Posterior vena cava (tissue), 2 donors: ENCODE results near the gene ZNF223. TPM values are rescaled to one million over a fixed set of nuclear protein-coding genes. Genes with fewer than 3 reads are reported as not detected.

Experiments used
- DNase-seq: peaks from one replicate; pipeline ENCODE4 v3.0.0-alpha.2; 2020; ENCODE audit warnings: low spot score
- intact Hi-C, 2 donors: fragments of 100-400 bp; cut with DNase I; formaldehyde crosslinking; loops; one replicate each; pipeline versions ENCODE4 v1.14.1 to v1.14.2; 2022 to 2023
- total RNA-seq, 2 donors: library from RNA; stranded (reverse); fragmentation: NEBNext Ultra II Directional; extraction: Animal tissue kit (Norgen Biotek cat#: 25700); gene quantifications; one replicate each; pipeline ENCODE4 v1.2.1, GENCODE V29; 2021
- donor health status: DM: yes; HTN: yes; CAD: no.
- donor health status: DM: yes; HTN: yes; CAD: no.

ZNF223 gene
- total RNA-seq, 2 donors from 2014 or later, result 2.8 to 3.7 TPM

DNA sequence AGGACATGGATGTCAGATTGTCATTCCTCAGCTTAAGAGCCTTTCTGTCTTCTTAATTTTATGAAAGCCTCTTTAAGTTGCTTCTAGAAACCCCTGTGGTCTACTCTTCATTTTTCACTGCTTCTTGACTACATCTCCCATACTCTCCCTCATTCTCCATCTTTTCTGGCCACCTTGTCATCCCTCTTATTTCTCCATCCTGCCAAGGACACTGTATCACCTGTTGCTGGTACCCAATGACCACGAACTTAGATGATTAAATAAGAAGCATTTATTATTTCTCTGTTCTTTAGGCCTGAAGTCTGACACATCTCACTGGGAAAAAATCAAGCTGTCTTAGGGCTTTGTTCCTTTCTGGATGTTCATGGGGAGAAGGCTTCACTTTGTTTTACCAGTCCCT is 9.2 kb downstream of the ZNF223 start:
- intact Hi-C loops, result no loop called here
- DNase-seq, result no peak

DNA sequence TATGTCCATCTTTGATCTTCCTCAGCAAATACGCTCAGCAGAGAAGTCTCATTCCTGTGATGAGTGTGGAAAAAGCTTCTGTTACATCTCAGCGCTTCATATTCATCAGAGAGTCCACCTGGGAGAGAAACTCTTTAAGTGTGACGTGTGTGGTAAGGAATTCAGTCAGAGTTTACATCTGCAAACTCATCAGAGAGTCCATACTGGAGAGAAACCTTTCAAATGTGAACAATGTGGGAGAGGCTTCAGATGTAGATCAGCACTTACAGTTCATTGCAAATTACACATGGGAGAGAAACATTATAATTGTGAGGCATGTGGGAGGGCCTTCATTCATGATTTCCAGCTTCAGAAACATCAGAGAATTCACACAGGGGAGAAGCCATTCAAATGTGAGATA is 14.5 kb downstream of the ZNF223 start:
- intact Hi-C loops, result no loop called here
- no peak for DNase-seq

DNA sequence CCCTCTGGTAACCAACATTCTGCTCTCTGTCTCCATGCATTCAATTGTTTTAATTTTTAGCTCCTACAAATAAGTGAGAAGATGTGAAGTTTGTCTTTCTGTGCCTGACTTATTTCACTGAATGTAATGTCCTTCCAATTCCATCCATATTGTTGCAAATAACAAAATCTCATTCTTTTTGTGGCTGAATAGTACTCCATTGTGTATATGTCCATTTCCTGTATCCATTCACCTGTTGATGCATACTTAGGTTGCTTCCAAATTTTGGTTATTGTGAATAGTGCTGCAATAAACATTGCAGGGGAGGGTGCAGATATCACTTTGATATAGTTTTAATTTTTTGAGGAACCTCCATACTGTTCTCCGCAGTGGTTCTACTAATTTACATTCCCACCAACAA is 17.6 kb downstream of the ZNF223 start:
- intact Hi-C loops, result no loop called here
- no peak for DNase-seq

DNA sequence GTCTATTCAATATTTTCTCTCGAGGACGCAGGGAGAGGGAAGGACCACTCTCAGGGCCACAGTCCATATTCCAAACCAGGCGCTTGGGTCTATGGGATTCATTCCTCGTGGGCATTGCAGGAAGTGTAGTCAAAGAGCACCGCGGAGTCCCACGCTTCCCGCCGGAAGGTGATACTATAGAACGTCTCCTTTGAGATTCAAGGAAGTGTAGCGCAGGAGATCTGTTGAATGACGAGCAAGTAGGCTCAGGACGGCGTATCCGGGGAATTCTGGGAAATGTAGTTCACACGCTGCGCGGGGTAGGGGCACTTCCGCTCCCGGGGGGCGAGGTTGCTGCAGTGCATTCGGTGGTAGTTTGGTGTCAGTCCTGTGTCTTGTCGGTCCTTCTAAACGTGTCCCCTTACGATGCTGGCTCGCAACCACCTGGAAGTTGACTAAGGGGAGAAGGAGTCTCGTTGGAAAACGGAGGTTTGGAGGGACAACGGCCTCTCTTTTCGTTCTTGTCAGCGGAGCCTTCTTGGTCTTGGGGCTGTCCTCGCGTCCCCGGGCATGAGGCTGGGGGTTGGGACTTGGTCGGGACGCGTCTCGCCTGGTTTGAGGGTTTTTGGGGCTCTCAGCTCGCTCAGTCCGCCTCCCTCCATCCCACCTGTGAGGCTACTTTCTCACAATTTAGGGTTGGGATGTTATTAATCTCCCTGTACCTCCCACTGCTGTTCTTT is 20.1 kb downstream of the ZNF223 start, which contains the start of gene ZNF284:
TSS of gene ZNF284 (plus strand) at position 336 of the 719 bp plus-strand sequence. CDS start 4,231 bp downstream, outside the sequence.
- peak; percentile 88 for DNase-seq
- intact Hi-C loops, result no loop called here

DNA sequence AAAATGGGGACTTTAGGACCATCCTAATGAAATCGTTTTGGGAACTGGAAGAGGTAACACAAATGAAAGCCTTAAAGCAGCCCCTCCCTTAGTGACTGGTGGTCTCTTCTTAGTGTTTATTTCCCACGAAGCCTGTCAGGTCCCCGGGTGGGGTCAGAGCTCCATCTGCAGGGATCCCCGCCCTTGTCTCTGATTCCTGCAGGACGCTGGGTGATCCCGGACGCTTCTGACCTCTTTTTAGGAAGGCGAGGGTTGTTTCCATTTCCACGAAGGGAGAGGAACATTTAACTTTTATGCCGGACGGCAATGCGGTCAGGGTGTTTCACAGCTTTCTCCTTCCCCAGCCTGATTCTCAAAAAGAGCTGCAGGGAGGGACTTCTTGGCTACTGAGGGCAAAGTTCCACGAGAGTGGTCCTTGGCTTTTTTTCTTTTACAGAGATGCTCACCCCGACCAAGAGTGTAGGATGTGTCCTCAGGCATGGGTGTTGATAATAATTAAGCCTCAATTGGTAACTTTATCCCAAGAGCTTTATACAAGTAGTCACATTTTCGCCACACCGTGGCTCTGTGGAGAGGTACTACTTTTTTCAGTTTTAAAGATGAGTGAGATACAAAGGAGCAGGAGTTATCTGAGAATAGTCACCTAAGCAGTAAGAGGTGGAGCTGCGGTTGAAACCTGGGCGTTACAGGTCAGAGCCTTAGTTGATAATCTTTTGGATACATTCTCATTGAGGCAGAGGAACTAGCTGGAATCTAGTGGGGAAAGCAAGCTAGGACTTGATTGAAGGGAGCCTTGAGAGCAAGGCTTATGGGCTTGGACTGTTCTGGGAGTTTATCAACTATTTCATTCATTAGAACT is 20.9 kb downstream of the ZNF223 start:
- no peak for DNase-seq
- intact Hi-C loops, result no loop called here

DNA sequence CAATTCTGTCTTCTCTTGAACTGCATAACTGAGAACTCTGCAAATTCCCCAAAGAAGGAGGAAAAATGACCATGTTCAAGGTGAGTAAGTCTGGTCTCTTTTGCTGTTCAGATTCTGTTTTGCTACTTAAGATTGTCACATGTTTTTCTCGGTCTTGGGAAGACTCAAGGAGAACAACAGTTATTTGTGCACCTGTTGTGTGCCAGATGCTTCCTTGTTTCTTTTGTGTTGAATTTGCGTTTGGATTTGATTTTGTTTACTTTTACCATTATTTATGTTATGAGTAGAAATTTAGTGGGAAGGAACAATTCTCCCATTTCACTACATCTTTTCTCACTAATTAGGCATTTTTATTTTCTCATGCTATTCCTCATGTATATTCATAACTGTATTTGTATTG is 24.5 kb downstream of the ZNF223 start:
- intact Hi-C loops, result no loop called here
- no peak for DNase-seq

GRCh38 chr19:44092108-44092507 is 40.3 kb downstream of the ZNF223 start:
- no peak for DNase-seq
- intact Hi-C loops, result no loop called here

DNA sequence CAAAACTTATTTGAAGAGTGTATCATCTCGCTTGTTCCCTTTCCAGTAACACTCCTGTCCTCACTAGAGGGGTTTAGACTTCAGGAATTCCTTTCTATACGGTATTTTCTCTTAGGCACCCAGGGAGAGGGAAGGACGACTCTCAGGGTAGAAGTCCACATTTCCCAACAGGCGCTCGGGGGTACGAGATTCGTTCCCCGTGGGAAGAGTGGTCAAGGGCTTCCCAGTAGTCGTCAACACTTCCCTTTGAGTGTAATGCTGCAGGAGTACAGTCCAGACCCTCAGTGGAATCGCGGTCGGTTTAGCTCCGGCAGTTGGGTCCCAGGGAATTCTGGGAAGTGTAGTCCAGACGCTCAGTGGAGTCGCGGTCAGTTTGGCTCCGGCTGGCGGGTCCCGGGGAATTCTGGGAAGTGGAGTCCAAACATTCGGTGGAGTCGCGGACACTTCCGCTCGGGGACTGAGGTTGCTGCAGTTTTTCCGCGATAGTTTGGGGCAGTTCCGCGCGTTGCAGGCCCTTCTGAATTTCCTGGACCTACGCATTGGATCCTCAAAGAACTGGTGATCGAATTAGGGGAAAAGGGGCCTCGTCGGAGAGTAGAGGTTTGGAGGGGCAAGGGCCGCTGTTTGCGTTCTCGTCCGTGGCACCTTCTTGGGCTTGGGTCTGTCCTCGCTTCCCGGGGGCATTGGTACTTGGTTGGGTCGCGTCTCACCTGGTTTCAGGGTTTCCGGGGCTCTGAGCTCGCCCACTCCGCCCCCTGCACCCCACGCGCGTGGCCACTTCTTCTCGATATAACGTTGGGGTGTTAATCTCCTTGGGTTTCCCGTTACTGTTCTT is 42.3 kb downstream of the ZNF223 start, which contains the start of gene ZNF224:
TSS of gene ZNF224 (plus strand) at position 431 of the 835 bp plus-strand sequence. CDS start 3,513 bp downstream, outside the sequence.
- intact Hi-C loops, result no loop called here
- DNase-seq, result peak; percentile 97

- no peak for DNase-seq
- intact Hi-C loops, result no loop called here
These were observed 55.9 kb downstream of the ZNF223 start for GRCh38 chr19:44107751-44108150.

DNA sequence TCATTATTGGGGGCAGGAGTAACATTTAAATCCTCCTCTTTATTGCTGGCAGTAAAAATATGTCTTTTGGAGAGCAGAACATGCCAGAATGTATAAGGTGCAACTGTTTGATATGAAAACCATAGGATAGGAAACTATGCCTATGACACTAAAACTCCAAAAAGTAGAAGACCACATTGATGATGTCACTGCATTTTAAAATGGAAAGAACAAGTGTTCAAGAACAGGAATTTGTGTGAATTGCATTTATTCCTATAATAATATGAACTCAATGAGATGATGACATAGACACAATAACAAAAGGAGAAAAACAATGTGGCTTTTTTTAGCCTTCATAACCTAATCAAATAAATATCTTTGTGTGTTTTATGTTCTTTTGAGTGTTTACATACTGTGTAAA is 57.6 kb downstream of the ZNF223 start:
- intact Hi-C loops, result no loop called here

GRCh38 chr19:44111910-44112463 is 60.2 kb downstream of the ZNF223 start:
- no peak for DNase-seq
- intact Hi-C loops, result loop anchor here in 1 of 2 donors (10.0 kb wide), 1 partner anchor 57 kb away; the partner anchor contains the start of gene ZNF223

More for the DNA sequence above, 57.6 kb downstream of the ZNF223 start:
- no peak for DNase-seq

DNA sequence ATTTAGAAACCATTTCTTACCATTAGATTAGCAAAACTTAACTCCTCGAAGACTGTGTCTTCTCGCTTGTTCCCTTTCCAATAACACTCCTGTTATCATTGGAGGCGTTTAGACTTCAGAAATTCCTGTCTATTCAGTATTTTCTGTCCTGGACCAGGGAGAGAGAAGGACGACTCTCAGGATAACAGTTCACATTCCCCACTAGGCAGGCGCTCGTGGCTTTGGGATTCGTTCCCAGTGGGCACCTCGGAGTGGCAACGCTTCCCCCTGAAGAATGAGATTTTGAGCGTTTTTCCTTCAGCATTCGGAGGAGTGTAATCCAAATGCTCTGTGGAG is 60.9 kb downstream of the ZNF223 start:
- intact Hi-C loops, result loop anchor here in 1 of 2 donors (10.0 kb wide), 1 partner anchor 58 kb away; the partner anchor contains the start of gene ZNF223
- no peak for DNase-seq

GRCh38 chr19:44113138-44113783 is 61.4 kb downstream of the ZNF223 start, which contains the start of gene ZNF225:
ZNF225 (plus strand) TSS chr19:44113399; CDS start chr19:44115828, 2,429 bp downstream.
- intact Hi-C loops, result loop anchor here in 1 of 2 donors (10.0 kb wide), 1 partner anchor 58 kb away; the partner anchor contains the start of gene ZNF223
- DNase-seq, result peak; percentile 96

- intact Hi-C loops, result loop anchor here in 1 of 2 donors (10.0 kb wide), 1 partner anchor 59 kb away; the partner anchor contains the start of gene ZNF223
- DNase-seq, result no peak
These were observed 62.1 kb downstream of the ZNF223 start for GRCh38 chr19:44113784-44114390.
